Spinal cord (tissue), 10 donors: Measurements from ENCODE around the gene MRTFA. TPM values are rescaled to one million over a fixed set of nuclear protein-coding genes. Genes with fewer than 3 reads are reported as not detected.

Source experiments
- DNase-seq, 6 donors: peaks; one replicate each; pipeline versions ENCODE4 v3.0.0 to v3.0.0-alpha.2; 2013 to 2015; ENCODE audit warnings: low spot score in 6 of 6, low read depth in 4 of 6
- H3K27ac ChIP-seq: one replicate; pipeline ENCODE4 v1.5.1; 2013; ENCODE audit warnings: low read depth, low read length, control low read depth
- H3K27me3 ChIP-seq: one replicate; pipeline ENCODE4 v1.6.1; 2013; ENCODE audit warnings: low read length; ENCODE audit not compliant: control insufficient read depth, insufficient read depth
- H3K36me3 ChIP-seq: one replicate; pipeline ENCODE4 v1.6.1; 2013; ENCODE audit warnings: low read length; ENCODE audit not compliant: control insufficient read depth, insufficient read depth
- H3K4me1 ChIP-seq: one replicate; pipeline ENCODE4 v1.6.1; 2013; ENCODE audit warnings: low read length; ENCODE audit not compliant: control insufficient read depth, insufficient read depth
- H3K4me3 ChIP-seq: one replicate; pipeline ENCODE4 v1.5.1; 2013; ENCODE audit warnings: low read depth, low read length, control low read depth
- H3K9me3 ChIP-seq: one replicate; pipeline ENCODE4 v1.6.1; 2013; ENCODE audit warnings: low read length; ENCODE audit not compliant: control insufficient read depth, insufficient read depth
- WGBS: methylation state at CpG from one replicate; pipeline ENCODE4 v1.1.5; 2013; ENCODE audit warnings: missing lambda C conversion rate; ENCODE audit not compliant: insufficient coverage; 5-methylcytosine and 5-hydroxymethylcytosine counted together
- polyA plus RNA-seq, 2 donors: library from polyadenylated mRNA; unstranded; fragments of 120-200 nt; gene quantifications; one replicate each; pipeline ENCODE4 v1.2.1, GENCODE V29; 2013; ENCODE audit not compliant: insufficient read length in 2 of 2
- total RNA-seq, 2 donors: library from RNA; depleted of rRNA in 1 of 2; stranded (reverse); fragments of 120-200 nt in 1 of 2; fragments of >200 nt in 1 of 2; gene quantifications; one replicate each; pipeline versions ENCODE4 v1.2.3 to v1.2.4, GENCODE V29; 2013 to 2014
- donor health status: healthy.

MRTFA gene
- total and polyA plus RNA-seq, 4 donors, result 19.2 to 42.0 (median 34.0) TPM

DNA sequence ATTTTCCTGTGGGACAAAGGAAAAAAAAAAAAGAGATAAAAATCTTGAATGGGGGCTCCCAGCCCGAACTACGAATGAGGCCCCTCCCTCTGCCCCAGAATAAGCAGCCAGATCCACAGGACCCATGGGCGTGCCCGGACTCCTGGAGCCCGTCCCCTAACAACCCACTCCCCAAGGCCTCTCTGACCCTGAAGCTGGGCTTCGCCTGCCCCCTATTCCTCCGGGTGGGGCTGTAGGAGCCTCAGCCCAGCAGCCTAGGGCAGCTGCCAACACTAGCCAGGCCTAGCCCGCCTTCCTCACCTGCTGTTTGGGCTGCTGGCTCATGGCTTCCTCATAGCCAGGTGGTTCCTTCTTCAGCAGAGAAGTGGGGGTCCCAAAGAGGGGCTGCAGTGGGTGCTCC, 219.5 kb downstream of the MRTFA start:
- H3K4me1 ChIP-seq, result peaks cover 32% of the 10 kb centered on the region
- no peak overlapping the region for H3K4me3 ChIP-seq
- no peak overlapping the region for H3K27ac ChIP-seq
- H3K27me3 ChIP-seq, result no peaks in the 10 kb centered on the region
- H3K9me3 ChIP-seq, result no peaks in the 10 kb centered on the region
- WGBS, result 93% methylated on average over 8 of the region's 8 CpGs
- DNase-seq, result no peak
- peaks cover 73% of the 10 kb centered on the region for H3K36me3 ChIP-seq

DNA sequence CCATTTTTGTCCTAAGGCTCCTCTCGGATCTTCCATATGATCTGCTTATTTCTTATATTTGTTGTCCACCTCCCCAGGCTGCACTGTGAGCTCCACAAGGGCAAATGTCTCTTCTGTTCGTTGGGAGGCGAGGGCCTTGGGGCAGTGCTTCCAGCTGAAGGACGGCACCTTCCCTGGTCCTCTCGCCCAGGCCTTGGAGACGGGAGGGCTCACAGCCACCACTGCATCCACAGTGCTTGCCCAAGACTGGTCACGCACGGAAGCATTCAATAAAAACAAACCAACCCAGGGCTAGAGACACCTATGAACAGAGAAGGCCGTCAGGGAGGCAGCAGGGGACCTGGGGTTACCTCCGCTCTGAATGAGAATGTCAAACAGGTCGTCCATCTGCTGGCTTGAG, 219.9 kb downstream of the MRTFA start:
- H3K36me3 ChIP-seq, result peaks cover 70% of the 10 kb centered on the region
- H3K9me3 ChIP-seq, result no peaks in the 10 kb centered on the region

DNA sequence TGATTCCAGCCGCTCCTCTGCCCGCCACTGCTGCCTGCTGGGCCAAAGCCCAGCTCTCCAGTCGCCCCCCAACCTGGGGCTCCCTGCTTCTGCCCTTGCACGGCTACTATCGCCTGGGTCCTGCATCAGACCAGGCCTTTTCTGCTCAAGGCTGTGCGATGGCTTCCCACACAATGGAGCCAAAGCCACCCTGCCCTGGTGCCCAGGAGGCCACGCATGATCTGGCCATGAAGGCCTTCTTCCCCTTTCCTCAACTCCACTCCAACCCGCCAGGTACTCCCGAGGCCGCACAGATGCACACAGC, 220.3 kb downstream of the MRTFA start:
- Histone ChIP-seq H3K27me3 (no peaks in the 10 kb centered on the region), H3K9me3 (no peaks in the 10 kb centered on the region), H3K27ac (no peak overlapping the region), H3K4me1 (peaks cover 32% of the 10 kb centered on the region), H3K36me3 (peaks cover 71% of the 10 kb centered on the region), H3K4me3 (no peak overlapping the region)
- DNase-seq, result no peak
- 95% methylated on average over 10 of the region's 10 CpGs for WGBS

More for the DNA sequence above, 219.9 kb downstream of the MRTFA start:
- no peaks in the 10 kb centered on the region for H3K27me3 ChIP-seq
- H3K4me1 ChIP-seq, result peaks cover 32% of the 10 kb centered on the region
- no peak for DNase-seq
- no peak overlapping the region for H3K4me3 ChIP-seq
- 82% methylated on average over 9 of the region's 11 CpGs for WGBS
- no peak overlapping the region for H3K27ac ChIP-seq

DNA sequence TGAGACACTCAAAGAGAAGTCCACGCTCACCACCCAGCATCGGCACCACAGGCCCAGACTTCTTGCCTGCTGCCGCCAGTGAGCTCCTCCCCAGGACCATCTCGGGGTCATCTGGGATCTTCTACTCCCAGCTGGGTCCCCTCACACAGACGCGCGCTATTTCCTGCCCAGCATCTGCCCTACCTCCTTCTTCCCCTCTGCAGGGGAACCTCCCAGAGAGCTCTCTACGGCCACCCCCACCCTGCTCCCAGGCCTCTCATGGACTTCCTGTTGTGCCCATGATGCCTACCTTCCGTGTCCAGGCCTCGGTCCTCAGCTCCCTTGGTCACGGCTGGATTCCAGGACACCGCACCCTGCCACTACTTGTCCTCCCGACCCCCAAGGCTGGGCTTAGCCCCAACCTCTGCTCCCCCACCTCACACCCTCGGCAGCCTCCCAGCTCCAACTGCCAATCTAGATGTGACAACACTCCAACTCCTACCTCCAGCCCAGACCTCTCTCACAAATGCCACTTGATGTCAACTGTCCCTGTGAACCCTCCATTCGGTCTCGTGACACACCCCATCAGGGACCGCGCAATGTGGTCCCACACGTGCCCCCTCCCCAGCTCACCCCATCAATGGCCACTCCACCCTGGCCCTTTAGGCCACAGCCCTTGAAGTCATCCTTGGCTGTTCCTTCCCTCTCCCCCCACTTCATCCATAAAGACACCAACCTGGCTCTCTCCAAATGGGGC, 220.8 kb downstream of the MRTFA start:
- peaks cover 71% of the 10 kb centered on the region for H3K36me3 ChIP-seq
- H3K27me3 ChIP-seq, result no peaks in the 10 kb centered on the region
- H3K27ac ChIP-seq, result no peak overlapping the region
- 81% methylated on average over 19 of the region's 19 CpGs for WGBS
- no peaks in the 10 kb centered on the region for H3K9me3 ChIP-seq
- no peak for DNase-seq
- H3K4me3 ChIP-seq, result no peak overlapping the region
- peaks cover 32% of the 10 kb centered on the region for H3K4me1 ChIP-seq

DNA sequence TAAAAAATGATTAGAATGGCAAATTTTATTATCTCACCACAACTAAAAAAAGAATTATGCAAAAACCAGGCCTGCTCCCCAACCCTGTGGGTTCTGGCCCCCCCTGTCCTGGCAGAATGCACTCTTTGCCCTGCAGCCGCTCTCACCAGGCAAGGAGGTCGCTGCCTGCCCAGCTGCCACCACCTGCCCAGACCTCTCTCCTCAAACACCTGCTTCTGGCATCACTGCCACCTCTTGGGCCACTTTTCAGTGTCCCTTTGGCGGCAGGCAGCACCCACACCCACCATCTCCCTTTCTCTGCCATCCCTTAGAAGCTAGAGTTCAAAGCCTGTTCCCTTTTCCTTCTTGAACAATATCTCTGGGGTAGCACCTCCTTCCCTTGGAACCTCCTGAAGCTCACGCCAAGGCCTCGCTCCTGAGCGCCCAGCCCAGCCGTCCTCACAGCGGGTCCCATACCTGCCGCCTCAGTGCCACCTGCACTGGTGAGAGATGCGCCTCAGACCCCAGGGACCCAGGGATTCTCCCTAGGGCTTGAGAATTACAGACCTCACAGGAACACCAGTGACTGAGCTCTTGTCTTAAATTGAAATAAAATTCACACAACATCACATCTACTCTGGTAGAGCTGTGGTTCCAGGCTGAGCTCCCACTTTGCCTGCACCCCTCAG, 221.5 kb downstream of the MRTFA start:
- Histone ChIP-seq H3K4me1 (peaks cover 32% of the 10 kb centered on the region), H3K4me3 (no peak overlapping the region), H3K9me3 (no peaks in the 10 kb centered on the region), H3K36me3 (peaks cover 71% of the 10 kb centered on the region), H3K27me3 (no peaks in the 10 kb centered on the region), H3K27ac (no peak overlapping the region)
- 90% methylated on average over 9 of the region's 10 CpGs for WGBS
- no peak for DNase-seq

DNA sequence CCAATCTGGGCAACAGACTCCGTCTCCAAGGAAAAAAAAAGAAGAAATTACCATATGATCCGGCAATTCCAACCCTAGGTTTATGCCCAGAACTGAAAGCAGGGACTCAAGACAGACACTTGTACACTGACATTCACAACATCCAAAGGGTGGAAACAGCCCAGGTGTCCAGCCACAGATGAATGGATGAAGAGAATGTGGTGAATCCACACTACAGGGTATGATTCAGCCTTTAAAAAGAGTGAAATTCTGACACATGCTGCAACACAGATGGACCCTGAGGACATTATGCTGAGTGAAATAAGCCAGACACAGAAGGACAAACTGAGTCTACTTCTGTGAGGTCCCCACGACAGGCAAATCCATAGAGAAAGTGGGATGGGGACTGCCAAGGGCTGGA, 222.2 kb downstream of the MRTFA start:
- Histone ChIP-seq H3K4me3 (no peak overlapping the region), H3K36me3 (peaks cover 71% of the 10 kb centered on the region), H3K4me1 (peaks cover 28% of the 10 kb centered on the region), H3K27me3 (no peaks in the 10 kb centered on the region), H3K27ac (no peak overlapping the region), H3K9me3 (no peaks in the 10 kb centered on the region)
- WGBS, result 47% methylated on average over 2 of the region's 3 CpGs
- peak in 1 of 6 donors; percentile 18 for DNase-seq

DNA sequence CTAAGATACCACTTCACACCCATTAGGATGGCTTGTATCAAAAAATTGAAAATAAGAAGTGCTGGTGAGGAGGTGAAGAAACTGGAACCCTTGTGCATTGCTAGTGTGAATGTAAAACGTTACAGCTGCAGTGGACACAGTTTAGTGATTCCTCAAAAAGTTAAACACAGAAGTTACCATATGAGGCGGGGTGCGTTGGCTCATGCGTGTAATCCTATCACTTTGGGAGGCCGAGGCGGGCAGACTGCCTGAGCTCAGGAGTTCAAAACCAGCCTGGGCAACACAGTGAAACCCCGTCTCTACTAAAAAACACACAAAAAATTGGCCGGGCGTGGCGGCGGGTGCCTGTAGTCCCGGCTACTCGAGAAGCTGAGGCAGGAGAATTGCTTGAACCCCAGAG, 222.6 kb downstream of the MRTFA start:
- Histone ChIP-seq H3K36me3 (peaks cover 71% of the 10 kb centered on the region), H3K4me1 (peaks cover 23% of the 10 kb centered on the region), H3K4me3 (no peak overlapping the region), H3K27ac (no peak overlapping the region), H3K27me3 (no peaks in the 10 kb centered on the region), H3K9me3 (no peaks in the 10 kb centered on the region)
- no peak for DNase-seq
- 85% methylated on average over 10 of the region's 13 CpGs for WGBS

DNA sequence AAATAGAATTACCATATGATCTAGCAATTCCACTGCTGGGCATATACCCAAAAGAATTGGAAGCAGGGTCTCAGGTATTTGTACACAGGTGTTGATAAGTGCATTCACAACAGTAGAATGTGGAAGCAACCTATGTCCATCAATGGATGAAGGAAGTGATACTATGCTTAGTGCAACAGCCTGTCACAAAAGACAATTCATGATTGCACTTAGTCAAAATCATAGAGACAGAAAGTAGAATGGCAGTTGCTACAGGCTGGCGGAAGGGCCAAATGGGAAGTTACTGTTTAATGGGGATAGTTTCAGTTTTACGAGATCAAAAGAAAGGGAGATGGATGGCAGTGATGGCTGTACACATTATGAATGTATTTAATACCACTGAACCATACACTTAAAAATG, 224.1 kb downstream of the MRTFA start:
- Histone ChIP-seq H3K27ac (no peak overlapping the region), H3K9me3 (no peaks in the 10 kb centered on the region), H3K4me3 (no peak overlapping the region), H3K27me3 (no peaks in the 10 kb centered on the region), H3K36me3 (peaks cover 71% of the 10 kb centered on the region), H3K4me1 (peaks cover 10% of the 10 kb centered on the region)
- no CpG with 5 or more reads among the region's 2 CpGs for WGBS
- DNase-seq, result no peak

DNA sequence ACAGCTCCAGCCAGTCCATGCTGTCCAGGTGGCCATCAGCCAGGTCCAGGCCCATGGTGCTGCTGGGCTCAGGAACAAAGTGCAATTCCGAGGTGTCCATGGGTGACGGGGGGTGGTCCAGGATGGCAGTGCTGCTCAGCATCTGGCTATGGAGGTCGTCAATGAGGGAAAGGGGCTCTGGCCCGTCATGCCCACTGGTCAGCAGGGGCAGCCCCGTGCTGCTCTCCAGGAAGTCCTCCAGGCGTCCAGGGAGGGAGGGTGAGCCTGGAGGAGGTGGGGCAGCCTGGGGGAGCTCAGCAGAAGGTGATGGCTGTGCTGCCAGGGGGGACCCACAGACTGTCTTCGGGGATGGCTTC, 225.0 kb downstream of the MRTFA start:
- no peak overlapping the region for H3K4me3 ChIP-seq
- no peak for DNase-seq
- peaks cover 10% of the 10 kb centered on the region for H3K4me1 ChIP-seq
- no peaks in the 10 kb centered on the region for H3K27me3 ChIP-seq
- WGBS, result 90% methylated on average over 6 of the region's 7 CpGs
- H3K9me3 ChIP-seq, result no peaks in the 10 kb centered on the region
- H3K36me3 ChIP-seq, result peaks cover 71% of the 10 kb centered on the region
- H3K27ac ChIP-seq, result no peak overlapping the region
